ENCODE data around the gene SLC6A3. TPM values are rescaled to one million over a fixed set of nuclear protein-coding genes. Genes with fewer than 3 reads are reported as not detected.

SLC6A3 gene
- polyA plus RNA-seq, 1 experiment = not detected

GRCh38 chr5:1481959-1482331 lies 36.7 kb upstream of the SLC6A3 start:
- Histone ChIP-seq H3K9me3 (ENCODE audit: control insufficient read depth, insufficient read depth, low read length) (no peaks in the 10 kb centered on the region; the same call in 1 of the 2 replicates), H3K27ac (ENCODE audit: low read depth, low read length) (no peak overlapping the region), H3K27me3 (ENCODE audit: control insufficient read depth, insufficient read depth, low read length) (no peaks in the 10 kb centered on the region), H3K4me3 (ENCODE audit: low read depth, low read length) (no peak overlapping the region)
- ChIA-PET POLR2A (no interaction called here), CTCF (no interaction called here)
- TF ChIP-seq, protein P1, sequence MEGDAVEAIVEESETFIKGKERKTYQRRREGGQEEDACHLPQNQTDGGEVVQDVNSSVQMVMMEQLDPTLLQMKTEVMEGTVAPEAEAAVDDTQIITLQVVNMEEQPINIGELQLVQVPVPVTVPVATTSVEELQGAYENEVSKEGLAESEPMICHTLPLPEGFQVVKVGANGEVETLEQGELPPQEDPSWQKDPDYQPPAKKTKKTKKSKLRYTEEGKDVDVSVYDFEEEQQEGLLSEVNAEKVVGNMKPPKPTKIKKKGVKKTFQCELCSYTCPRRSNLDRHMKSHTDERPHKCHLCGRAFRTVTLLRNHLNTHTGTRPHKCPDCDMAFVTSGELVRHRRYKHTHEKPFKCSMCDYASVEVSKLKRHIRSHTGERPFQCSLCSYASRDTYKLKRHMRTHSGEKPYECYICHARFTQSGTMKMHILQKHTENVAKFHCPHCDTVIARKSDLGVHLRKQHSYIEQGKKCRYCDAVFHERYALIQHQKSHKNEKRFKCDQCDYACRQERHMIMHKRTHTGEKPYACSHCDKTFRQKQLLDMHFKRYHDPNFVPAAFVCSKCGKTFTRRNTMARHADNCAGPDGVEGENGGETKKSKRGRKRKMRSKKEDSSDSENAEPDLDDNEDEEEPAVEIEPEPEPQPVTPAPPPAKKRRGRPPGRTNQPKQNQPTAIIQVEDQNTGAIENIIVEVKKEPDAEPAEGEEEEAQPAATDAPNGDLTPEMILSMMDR (IDR thresholded peaks at IDR 0.05; ENCODE audit: low read depth, low read length) = no peak
- no peak for DNase-seq (ENCODE audit: low read depth, low spot score)

- DNase-seq (ENCODE audit: low read depth, low spot score) = no peak
- no peak overlapping the region for H3K27ac ChIP-seq (ENCODE audit: low read depth, low read length)
- POLR2A ChIA-PET = no interaction called here
- CTCF ChIA-PET = no interaction called here
- H3K9me3 ChIP-seq (ENCODE audit: control insufficient read depth, insufficient read depth, low read length) = no peaks in the 10 kb centered on the region; the same call in 1 of the 2 replicates
- no peaks in the 10 kb centered on the region for H3K27me3 ChIP-seq (ENCODE audit: control insufficient read depth, insufficient read depth, low read length)
- TF ChIP-seq, protein P1 (IDR thresholded peaks at IDR 0.05; ENCODE audit: low read depth, low read length) = no peak
- H3K4me3 ChIP-seq (ENCODE audit: low read depth, low read length) = no peak overlapping the region
These were observed 36.2 kb upstream of the SLC6A3 start for GRCh38 chr5:1481266-1481958.

DNA sequence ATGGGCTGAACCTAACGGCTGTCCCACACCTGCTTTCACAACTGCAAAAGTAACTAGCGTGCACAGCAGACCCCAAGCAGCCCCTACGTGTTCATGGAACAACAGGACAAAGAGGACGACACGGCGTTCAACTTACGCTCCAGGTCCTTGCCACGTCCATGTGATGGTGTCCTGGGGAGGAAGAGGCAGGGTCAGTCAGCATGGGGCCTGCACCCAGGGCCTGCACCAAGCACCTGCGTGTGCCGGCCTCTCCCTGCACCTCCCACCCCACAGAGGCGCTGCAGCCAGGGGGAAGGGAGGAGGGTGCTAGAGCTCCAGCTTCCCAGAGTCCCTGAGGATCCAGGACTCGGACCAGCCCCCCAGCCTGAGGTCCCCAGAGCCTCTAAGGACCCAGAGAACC lies 35.6 kb upstream of the SLC6A3 start:
- Histone ChIP-seq H3K27ac (ENCODE audit: low read depth, low read length) (no peak overlapping the region), H3K9me3 (ENCODE audit: control insufficient read depth, insufficient read depth, low read length) (no peaks in the 10 kb centered on the region; the same call in 1 of the 2 replicates), H3K27me3 (ENCODE audit: control insufficient read depth, insufficient read depth, low read length) (no peaks in the 10 kb centered on the region), H3K4me3 (ENCODE audit: low read depth, low read length) (no peak overlapping the region)
- ChIA-PET POLR2A (no interaction called here), CTCF (interaction anchor here (1.2 to 3.2 kb wide), 2 partner anchors 9 to 56 kb away, joined by 4 to 17 read pairs; no protein-coding TSS in a partner anchor)
- TF ChIP-seq, protein P1 (IDR thresholded peaks at IDR 0.05; ENCODE audit: low read depth, low read length) = no peak
- DNase-seq (ENCODE audit: low read depth, low spot score) = no peak

DNA sequence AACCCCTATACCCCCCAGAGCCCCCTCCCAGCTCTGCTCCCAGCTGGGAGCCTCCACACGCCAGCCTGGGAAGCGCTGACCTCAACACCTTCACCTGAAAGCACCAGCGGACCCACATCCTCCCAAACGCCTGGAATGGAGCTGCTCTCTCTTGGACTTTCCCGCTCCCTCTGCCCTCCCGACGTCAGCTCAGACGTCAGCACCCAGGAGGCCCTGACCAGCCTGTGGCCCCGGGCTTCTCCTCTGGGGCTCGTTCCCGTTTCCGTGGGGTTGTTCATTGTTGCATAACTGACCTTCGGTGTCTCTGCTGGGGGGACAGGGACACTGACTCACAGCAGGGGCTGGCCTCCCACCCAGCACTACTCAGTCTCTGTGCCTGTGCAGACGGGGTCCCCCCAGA lies 35.0 kb upstream of the SLC6A3 start:
- DNase-seq (ENCODE audit: low read depth, low spot score) = no peak
- Histone ChIP-seq H3K9me3 (ENCODE audit: control insufficient read depth, insufficient read depth, low read length) (no peaks in the 10 kb centered on the region; the same call in 1 of the 2 replicates), H3K27me3 (ENCODE audit: control insufficient read depth, insufficient read depth, low read length) (no peaks in the 10 kb centered on the region), H3K4me3 (ENCODE audit: low read depth, low read length) (no peak overlapping the region), H3K27ac (ENCODE audit: low read depth, low read length) (no peak overlapping the region)
- ChIA-PET CTCF (interaction anchor here (0.7 to 3.2 kb wide), 9 partner anchors 10 to 1064 kb away, joined by 3 to 20 read pairs (median 5); no protein-coding TSS in a partner anchor), POLR2A (no interaction called here)
- TF ChIP-seq, protein P1 (IDR thresholded peaks at IDR 0.05; ENCODE audit: low read depth, low read length) = no peak

DNA sequence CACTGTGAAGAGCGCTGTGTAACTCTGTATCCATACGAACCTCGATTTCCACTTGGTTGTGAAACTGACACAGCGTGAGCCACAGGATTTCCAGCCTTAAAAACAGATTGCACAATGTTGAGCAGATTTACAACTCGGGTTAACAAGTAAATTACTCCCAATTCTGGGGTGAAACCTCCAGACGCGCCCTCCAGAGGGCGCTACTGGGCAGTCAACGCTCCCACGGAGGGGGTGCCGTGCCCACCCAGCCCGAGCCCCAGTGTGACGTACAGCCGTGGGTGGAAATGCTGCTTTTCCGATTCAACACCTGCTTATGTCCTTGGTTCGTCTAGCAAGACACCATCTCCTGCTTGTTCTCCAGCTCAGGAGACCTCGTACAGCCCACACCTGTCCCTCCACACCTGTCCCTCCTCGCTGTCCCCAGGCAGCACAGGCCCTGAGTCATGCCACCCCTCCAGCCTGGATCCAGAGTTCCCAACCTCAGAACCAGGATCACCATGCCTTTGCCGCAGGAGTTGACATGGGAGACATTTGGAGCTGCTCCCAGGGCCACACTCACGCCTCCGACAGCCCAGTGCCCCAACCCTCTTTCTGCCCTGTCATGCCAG lies 34.4 kb upstream of the SLC6A3 start:
- CTCF ChIA-PET = interaction anchor here (0.7 to 3.2 kb wide), 9 partner anchors 9 to 1063 kb away, joined by 3 to 20 read pairs (median 5); no protein-coding TSS in a partner anchor
- Histone ChIP-seq H3K9me3 (ENCODE audit: control insufficient read depth, insufficient read depth, low read length) (no peaks in the 10 kb centered on the region; the same call in 1 of the 2 replicates), H3K27me3 (ENCODE audit: control insufficient read depth, insufficient read depth, low read length) (no peaks in the 10 kb centered on the region), H3K27ac (ENCODE audit: low read depth, low read length) (no peak overlapping the region), H3K4me3 (ENCODE audit: low read depth, low read length) (no peak overlapping the region)
- no peak for DNase-seq (ENCODE audit: low read depth, low spot score)
- POLR2A ChIA-PET = no interaction called here
- TF ChIP-seq, protein P1 (IDR thresholded peaks at IDR 0.05; ENCODE audit: low read depth, low read length) = peak; percentile 63

All from AG04450 (cell line).